Measurements from ENCODE around the gene TAS2R30. TPM values are rescaled to one million over a fixed set of nuclear protein-coding genes. Genes with fewer than 3 reads are reported as not detected.

The TAS2R30 gene
- total RNA-seq, 2 donors from 2014 or later: 1.5 to 3.7 TPM

- no peak within 1 kb of the TSS for H3K27ac ChIP-seq
- no peak within 1 kb of the TSS for H3K4me3 ChIP-seq
- H3K9me3 ChIP-seq: no peaks in the 10 kb centered on the region
- no peak for TF ChIP-seq POLR2AphosphoS5 (IDR thresholded peaks at IDR 0.05)
- no peak for TF ChIP-seq CTCF (IDR thresholded peaks at IDR 0.05)
- no peak for TF ChIP-seq POLR2A (IDR thresholded peaks at IDR 0.05)
- intact Hi-C loops (cut with DNase I): no loop called here
- no peaks in the 10 kb centered on the region for H3K4me1 ChIP-seq (replicated peaks)
- H3K36me3 ChIP-seq: no peaks in the 10 kb centered on the region
- 97% methylated on average over 6 of the region's 6 CpGs for WGBS
- no peaks in the 10 kb centered on the region for H3K27me3 ChIP-seq (replicated peaks; ENCODE audit: insufficient read depth)
- DNase-seq (ENCODE audit: low spot score): no peak
These were observed 42.3 kb downstream of the TAS2R30 start, which contains the start of gene TAS2R43 for GRCh38 chr12:11092128-11092527. TAS2R43 (minus strand) TSS chr12:11092313; CDS start chr12:11092229, 84 bp downstream.

- no peak overlapping the region for H3K27ac ChIP-seq
- no peak for TF ChIP-seq CTCF (IDR thresholded peaks at IDR 0.05)
- TF ChIP-seq POLR2AphosphoS5 (IDR thresholded peaks at IDR 0.05): no peak
- TF ChIP-seq POLR2A (IDR thresholded peaks at IDR 0.05): no peak
- H3K9me3 ChIP-seq: no peaks in the 10 kb centered on the region
- no peaks in the 10 kb centered on the region for H3K27me3 ChIP-seq (replicated peaks; ENCODE audit: insufficient read depth)
- no peaks in the 10 kb centered on the region for H3K36me3 ChIP-seq
- 83% methylated on average over 5 of the region's 5 CpGs for WGBS
- intact Hi-C loops (cut with DNase I): no loop called here
- no peaks in the 10 kb centered on the region for H3K4me1 ChIP-seq (replicated peaks)
- no peak overlapping the region for H3K4me3 ChIP-seq
- DNase-seq (ENCODE audit: low spot score): no peak
These were observed 45.2 kb downstream of the TAS2R30 start for GRCh38 chr12:11089246-11089645.

GRCh38 chr12:11085419-11085818 is 49.0 kb downstream of the TAS2R30 start:
- DNase-seq (ENCODE audit: low spot score): no peak
- H3K36me3 ChIP-seq: no peaks in the 10 kb centered on the region
- H3K4me1 ChIP-seq (replicated peaks): no peaks in the 10 kb centered on the region
- intact Hi-C loops (cut with DNase I): no loop called here
- no peaks in the 10 kb centered on the region for H3K27me3 ChIP-seq (replicated peaks; ENCODE audit: insufficient read depth)
- no peak overlapping the region for H3K4me3 ChIP-seq
- TF ChIP-seq POLR2A (IDR thresholded peaks at IDR 0.05) (no peak), CTCF (IDR thresholded peaks at IDR 0.05) (no peak), POLR2AphosphoS5 (IDR thresholded peaks at IDR 0.05) (no peak)
- no peaks in the 10 kb centered on the region for H3K9me3 ChIP-seq
- 93% methylated on average over 3 of the region's 3 CpGs for WGBS
- H3K27ac ChIP-seq: no peak overlapping the region

Small RNA genes lying within 50 kb of the gene (small RNA-seq; reads per million reads assigned to genes)
- gene AC018630.1: 0 reads per million in 2 donors

Other genes starting within 250 kb of the TAS2R30 start
- 1 to 10 TPM; 1.1 to 1.4 TPM for gene TAS2R13, start 225.1 kb downstream of the TAS2R30 start, total RNA-seq
- 1 to 10 TPM in 1 of 2 donors, not detected in 1; 1.8 TPM for gene PRH2, start 205.4 kb downstream of the TAS2R30 start, total RNA-seq
- 1 to 10 TPM; 2.1 to 3.7 TPM for gene TAS2R14, start 195.4 kb downstream of the TAS2R30 start, total RNA-seq
- gene TAS2R50, start 147.7 kb downstream of the TAS2R30 start, total RNA-seq: 1 to 10 TPM in 1 of 2 donors, not detected in 1; 2.7 TPM
- gene TAS2R20, start 136.3 kb downstream of the TAS2R30 start, total RNA-seq: 1 to 10 TPM; 1.2 to 3.6 TPM
- 1 to 10 TPM; 1.2 to 6.1 TPM for gene TAS2R19, start 112.0 kb downstream of the TAS2R30 start, total RNA-seq
- gene TAS2R31, start 103.2 kb downstream of the TAS2R30 start, total RNA-seq: 1 to 10 TPM in 1 of 2 donors, under 1 TPM in 1; 0.59 to 5.1 TPM
- gene TAS2R46, start 72.3 kb downstream of the TAS2R30 start, total RNA-seq: 1 to 10 TPM; 1.9 to 2.0 TPM
- 1 to 10 TPM in 1 of 2 donors, under 1 TPM in 1; 0.36 to 3.6 TPM for gene TAS2R43, start 42.3 kb downstream of the TAS2R30 start, total RNA-seq
- 10 to 100 TPM in 1 of 2 donors, 1 to 10 TPM in 1; 9.8 to 10.8 TPM for gene SMIM10L1, start 36.5 kb upstream of the TAS2R30 start, total RNA-seq
- not detected for gene TAS2R42, start 52.3 kb upstream of the TAS2R30 start, total RNA-seq
- gene PRB3, start 135.1 kb upstream of the TAS2R30 start, total RNA-seq: not detected
- gene PRB4, start 175.8 kb upstream of the TAS2R30 start, total RNA-seq: not detected

Data from prostate gland (tissue), 2 donors.